Adrenal gland (tissue), 5 donors: ENCODE measurements around the gene ARHGAP33.
A peak's percentile ranks its signal among the peaks of the same experiment; 100 is the strongest.

Experiments used
- CTCF ChIP-seq, 6 experiments: fragments of 450-650 bp in 4 of 6; fragments of 200-600 bp in 2 of 6; sonication (generic) in 1 of 6; IDR thresholded peaks; 1 replicate in 5 of 6; 2 replicates in 1 of 6; pipeline versions ENCODE4 v1.5.1 to v1.8.0; 2016 to 2021; ENCODE audit warnings: antibody characterized with exemption in 6 of 6, mild to moderate bottlenecking in 2 of 6, moderate library complexity in 1 of 6
- POLR2A ChIP-seq, 2 donors: fragments of 450-650 bp; IDR thresholded peaks; one replicate each; pipeline ENCODE4 v1.6.1; 2017; ENCODE audit warnings: antibody characterized with exemption in 2 of 2, mild to moderate bottlenecking in 2 of 2, moderate library complexity in 1 of 2
- donor health status: DM: no; HTN: no; CAD: no.

DNA sequence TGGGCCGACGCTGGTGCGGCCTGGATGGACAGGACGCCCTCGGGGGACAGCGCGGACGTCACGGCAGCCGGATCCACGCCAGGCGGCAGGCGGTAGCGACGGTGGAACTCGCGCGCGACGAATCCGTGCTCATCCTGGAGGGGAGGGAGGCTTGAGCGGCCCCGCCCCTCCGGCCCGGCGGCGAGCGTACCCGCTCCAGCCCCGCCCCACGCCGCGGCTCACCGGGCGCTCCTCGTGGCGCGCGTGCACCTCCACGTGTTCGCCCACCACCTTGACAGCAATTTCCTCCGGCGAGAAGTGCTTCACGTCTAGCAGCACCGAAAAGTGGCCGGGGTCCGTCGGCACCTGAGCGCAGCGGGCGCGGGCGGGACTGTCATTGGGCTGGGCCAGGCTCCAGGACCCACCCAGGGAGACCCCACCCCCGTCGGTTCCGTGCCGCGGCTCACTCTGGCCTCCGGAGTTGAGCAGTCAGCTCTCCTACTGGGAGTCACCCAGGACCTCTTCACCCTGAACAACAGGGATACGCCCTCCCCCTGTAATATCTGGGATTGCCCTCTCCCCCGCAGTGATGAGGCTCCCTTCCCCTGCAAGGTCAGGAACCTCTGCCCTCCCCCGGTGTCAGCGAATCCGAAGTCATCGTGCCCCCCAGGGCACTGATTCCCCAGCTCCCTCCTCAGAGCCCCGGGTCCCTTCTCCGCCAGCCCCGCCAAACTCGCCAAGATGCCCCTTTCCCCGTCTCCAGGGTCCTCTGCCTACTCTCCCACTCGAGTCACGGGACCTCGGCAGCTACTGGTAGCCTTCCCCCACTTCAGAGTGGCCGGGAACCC, 19.6 kb upstream of the ARHGAP33 start:
- TF ChIP-seq POLR2A (IDR thresholded peaks at IDR 0.05), result peak in 1 of 2 donors; percentile 64
- TF ChIP-seq CTCF (IDR thresholded peaks at IDR 0.05), result no peak
